CD14-positive monocyte (primary cell): ENCODE measurements around the gene BCO2. TPM values are rescaled to one million over a fixed set of nuclear protein-coding genes. Genes with fewer than 3 reads are reported as not detected.
"Not testable (repeated sequence)": the region's sequence is repeated elsewhere in the genome, so short reads cannot be mapped to it uniquely, and the experiment has no call there.

Experiments
- DNase-seq, 3 donors: peaks; one replicate each; pipeline ENCODE4 v3.0.0-alpha.2; 2011 to 2022
- H2AFZ ChIP-seq: 2 replicates; pipeline ENCODE4 v1.6.0; 2012; ENCODE audit warnings: mild to moderate bottlenecking, low read depth, low read length, inconsistent platforms; ENCODE audit not compliant: insufficient read depth, poor library complexity, severe bottlenecking
- H3K27ac ChIP-seq, 2 donors: 1 replicate in 1 of 2; 2 replicates in 1 of 2; pipeline ENCODE4 v1.5.1; 2012 to 2013; ENCODE audit warnings: low read length in 2 of 2, control low read depth in 1 of 2, inconsistent platforms in 1 of 2, low read depth in 1 of 2, mild to moderate bottlenecking in 1 of 2
- H3K27me3 ChIP-seq, 2 donors: one replicate each; pipeline versions ENCODE4 v1.6.0 to v1.6.1; 2011 to 2013; ENCODE audit warnings: low read length in 2 of 2; ENCODE audit not compliant: control insufficient read depth in 2 of 2, insufficient read depth in 2 of 2
- H3K36me3 ChIP-seq, 2 donors: replicated peaks in 1 of 2; 1 replicate in 1 of 2; 2 replicates in 1 of 2; pipeline versions ENCODE4 v1.5.1 to v1.6.1; 2012 to 2013; ENCODE audit warnings: low read length in 2 of 2, control low read depth in 1 of 2, inconsistent platforms in 1 of 2, mild to moderate bottlenecking in 1 of 2; ENCODE audit not compliant: insufficient read depth in 2 of 2, control insufficient read depth in 1 of 2
- H3K4me1 ChIP-seq, 2 donors: 1 replicate in 1 of 2; 2 replicates in 1 of 2; pipeline versions ENCODE4 v1.5.1 to v1.6.1; 2012 to 2013; ENCODE audit warnings: low read length in 2 of 2, control low read depth in 1 of 2, inconsistent platforms in 1 of 2, mild to moderate bottlenecking in 1 of 2, moderate library complexity in 1 of 2; ENCODE audit not compliant: insufficient read depth in 2 of 2, control insufficient read depth in 1 of 2
- H3K4me2 ChIP-seq: replicated peaks from 2 replicates; pipeline ENCODE3; 2012; ENCODE audit warnings: low read length, moderate library complexity, mild to moderate bottlenecking; ENCODE audit not compliant: poor library complexity, severe bottlenecking; ENCODE audit errors: extremely low read depth
- H3K4me3 ChIP-seq, 3 experiments: fragments of 200-600 bp in 1 of 3; sonication (generic) in 1 of 3; replicated peaks in 1 of 3; 1 replicate in 2 of 3; 2 replicates in 1 of 3; pipeline ENCODE4 v1.5.1; 2011 to 2013; ENCODE audit warnings: low read length in 3 of 3, mild to moderate bottlenecking in 3 of 3, control low read depth in 2 of 3, low read depth in 2 of 3, inconsistent platforms in 1 of 3, moderate library complexity in 1 of 3
- H3K79me2 ChIP-seq: 2 replicates; pipeline ENCODE4 v1.6.0; 2012; ENCODE audit warnings: mild to moderate bottlenecking, control low read depth, inconsistent platforms, low read length, moderate library complexity; ENCODE audit not compliant: insufficient read depth
- H3K9ac ChIP-seq: 2 replicates; pipeline ENCODE4 v1.6.0; 2017; ENCODE audit warnings: low read length, mild to moderate bottlenecking; ENCODE audit not compliant: insufficient read depth, poor library complexity, severe bottlenecking
- H3K9me3 ChIP-seq, 2 donors: replicated peaks in 1 of 2; 1 replicate in 1 of 2; 2 replicates in 1 of 2; pipeline versions ENCODE4 v1.5.1 to v1.6.1; 2012 to 2013; ENCODE audit warnings: low read length in 2 of 2, control low read depth in 1 of 2; ENCODE audit not compliant: control insufficient read depth in 1 of 2, insufficient read depth in 1 of 2
- H4K20me1 ChIP-seq: 2 replicates; pipeline ENCODE4 v1.6.0; 2012; ENCODE audit warnings: mild to moderate bottlenecking, low read length, control low read depth, moderate library complexity; ENCODE audit not compliant: insufficient read depth
- H3K27ac Mint-ChIP-seq, 7 donors: one replicate each; pipeline ENCODE4 v1.8.0; 2020; ENCODE audit warnings: mild to moderate bottlenecking in 7 of 7, mixed read lengths in 7 of 7, moderate library complexity in 6 of 7, inconsistent platforms in 2 of 7
- H3K27me3 Mint-ChIP-seq, 3 donors: one replicate each; pipeline ENCODE4 v1.8.0; 2021 to 2022; ENCODE audit warnings: low read depth in 3 of 3, mild to moderate bottlenecking in 3 of 3, mixed read lengths in 3 of 3, moderate library complexity in 3 of 3, inconsistent platforms in 1 of 3
- H3K36me3 Mint-ChIP-seq, 2 donors: one replicate each; pipeline ENCODE4 v1.8.0; 2020; ENCODE audit warnings: mixed read lengths in 2 of 2, inconsistent platforms in 1 of 2, mild to moderate bottlenecking in 1 of 2
- H3K4me1 Mint-ChIP-seq: one replicate; pipeline ENCODE4 v1.8.0; 2020; ENCODE audit warnings: mild to moderate bottlenecking, mixed read lengths
- H3K4me3 Mint-ChIP-seq, 2 donors: one replicate each; pipeline ENCODE4 v1.8.0; 2020; ENCODE audit warnings: mild to moderate bottlenecking in 2 of 2, mixed read lengths in 2 of 2, moderate library complexity in 1 of 2
- H3K9me3 Mint-ChIP-seq, 7 donors: one replicate each; pipeline ENCODE4 v1.8.0; 2020 to 2022; ENCODE audit warnings: mixed read lengths in 7 of 7, mild to moderate bottlenecking in 6 of 7, moderate library complexity in 6 of 7, inconsistent platforms in 2 of 7
- WGBS: methylation state at CpG from one replicate; pipeline ENCODE4 v1.1.5; 2013; ENCODE audit warnings: missing lambda C conversion rate; ENCODE audit not compliant: insufficient coverage; 5-methylcytosine and 5-hydroxymethylcytosine counted together
- intact Hi-C, 2 donors: fragments of 100-400 bp; cut with micrococcal nuclease; formaldehyde crosslinking; loops; one replicate each; pipeline versions ENCODE4 v1.15.0 to v1.15.1; 2023
- polyA plus RNA-seq, 3 donors: library from polyadenylated mRNA; depleted of rRNA in 1 of 3; unstranded in 2 of 3; stranded (reverse) in 1 of 3; fragments of 300-500 nt in 2 of 3; fragments of >200 nt in 1 of 3; fragmentation: Illumina TruSeq in 2 of 3; gene quantifications; 1 replicate in 2 of 3; 2 replicates in 1 of 3; pipeline ENCODE4 v1.2.3, GENCODE V29; 2012 to 2021
- TF ChIP-seq, protein P1 (sequence below): fragments of 200-600 bp; IDR thresholded peaks from one replicate; pipeline ENCODE4 v1.8.0; 2022; ENCODE audit warnings: antibody characterized with exemption, mild to moderate bottlenecking

The BCO2 gene
- polyA plus RNA-seq, 3 donors = 0.20 to 1.9 TPM; not detected in 1

DNA sequence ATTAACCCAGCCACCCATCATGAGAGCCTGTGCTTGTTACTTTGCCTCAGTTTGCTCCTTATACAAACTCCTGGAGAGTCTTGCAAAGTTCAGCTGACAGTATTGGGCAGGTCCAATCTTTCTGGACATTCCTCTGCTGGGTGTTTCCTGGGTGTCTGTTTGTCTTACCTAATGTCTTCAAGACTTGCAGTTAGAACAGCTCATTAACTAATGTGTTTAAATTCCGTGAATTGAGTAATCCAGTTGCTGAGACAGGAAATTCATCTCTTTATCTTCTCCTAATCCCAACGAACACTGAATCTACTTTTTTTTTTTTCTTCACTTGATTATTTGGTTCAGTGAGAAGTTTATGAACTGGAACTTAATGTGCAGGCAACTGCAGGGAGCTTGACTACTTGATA lies 20.6 kb downstream of the BCO2 start:
- Histone ChIP-seq H4K20me1 (no peaks in the 10 kb centered on the region), H3K79me2 (no peaks in the 10 kb centered on the region), H3K4me2 (no peak overlapping the region), H2AFZ (peak overlapping the region; percentile 4), H3K27me3 (no peaks in the 10 kb centered on the region), H3K36me3 (no peaks in the 10 kb centered on the region), H3K4me3 (no peak overlapping the region), H3K9me3 (no peaks in the 10 kb centered on the region), H3K9ac (no peak overlapping the region), H3K4me1 (peaks cover 25 to 44% of the 10 kb centered on the region in 2 donors), H3K27ac (peak overlapping the region in 1 of 2 donors; percentile 28)
- intact Hi-C loops = no loop called here
- DNase-seq = no peak
- H3K36me3 Mint-ChIP-seq = no peaks in the 10 kb centered on the region
- no peaks in the 10 kb centered on the region for H3K27me3 Mint-ChIP-seq
- no peak overlapping the region for H3K27ac Mint-ChIP-seq
- WGBS = no CpG with 5 or more reads among the region's 2 CpGs
- peaks cover 33% of the 10 kb centered on the region for H3K4me1 Mint-ChIP-seq
- TF ChIP-seq, protein P1, sequence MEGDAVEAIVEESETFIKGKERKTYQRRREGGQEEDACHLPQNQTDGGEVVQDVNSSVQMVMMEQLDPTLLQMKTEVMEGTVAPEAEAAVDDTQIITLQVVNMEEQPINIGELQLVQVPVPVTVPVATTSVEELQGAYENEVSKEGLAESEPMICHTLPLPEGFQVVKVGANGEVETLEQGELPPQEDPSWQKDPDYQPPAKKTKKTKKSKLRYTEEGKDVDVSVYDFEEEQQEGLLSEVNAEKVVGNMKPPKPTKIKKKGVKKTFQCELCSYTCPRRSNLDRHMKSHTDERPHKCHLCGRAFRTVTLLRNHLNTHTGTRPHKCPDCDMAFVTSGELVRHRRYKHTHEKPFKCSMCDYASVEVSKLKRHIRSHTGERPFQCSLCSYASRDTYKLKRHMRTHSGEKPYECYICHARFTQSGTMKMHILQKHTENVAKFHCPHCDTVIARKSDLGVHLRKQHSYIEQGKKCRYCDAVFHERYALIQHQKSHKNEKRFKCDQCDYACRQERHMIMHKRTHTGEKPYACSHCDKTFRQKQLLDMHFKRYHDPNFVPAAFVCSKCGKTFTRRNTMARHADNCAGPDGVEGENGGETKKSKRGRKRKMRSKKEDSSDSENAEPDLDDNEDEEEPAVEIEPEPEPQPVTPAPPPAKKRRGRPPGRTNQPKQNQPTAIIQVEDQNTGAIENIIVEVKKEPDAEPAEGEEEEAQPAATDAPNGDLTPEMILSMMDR = no peak
- H3K4me3 Mint-ChIP-seq = no peak overlapping the region
- H3K9me3 Mint-ChIP-seq = peaks cover 0 to 4% (median 0%) of the 10 kb centered on the region in 7 donors

- H3K27me3 Mint-ChIP-seq = no peaks in the 10 kb centered on the region
- intact Hi-C loops = no loop called here
- no peak overlapping the region for H3K4me3 Mint-ChIP-seq
- WGBS = 83% methylated on average over 1 of the region's 2 CpGs
- Histone ChIP-seq H3K4me1 (peaks cover 25 to 42% of the 10 kb centered on the region in 2 donors), H3K36me3 (no peaks in the 10 kb centered on the region), H4K20me1 (no peaks in the 10 kb centered on the region), H3K27ac (no peak overlapping the region), H3K4me3 (no peak overlapping the region), H3K4me2 (no peak overlapping the region), H3K27me3 (no peaks in the 10 kb centered on the region), H3K9ac (no peak overlapping the region), H3K79me2 (no peaks in the 10 kb centered on the region), H2AFZ (no peak overlapping the region), H3K9me3 (no peaks in the 10 kb centered on the region)
- H3K27ac Mint-ChIP-seq = no peak overlapping the region
- H3K9me3 Mint-ChIP-seq = peaks cover 0 to 4% (median 0%) of the 10 kb centered on the region in 7 donors
- DNase-seq = no peak
- peaks cover 32% of the 10 kb centered on the region for H3K4me1 Mint-ChIP-seq
- TF ChIP-seq, protein P1 = no peak
- H3K36me3 Mint-ChIP-seq = no peaks in the 10 kb centered on the region
Observed at GRCh38 chr11:112196519-112197087, 21.3 kb downstream of the BCO2 start.

GRCh38 chr11:112199101-112199500 lies 23.8 kb downstream of the BCO2 start:
- H3K27ac ChIP-seq, H3K36me3 ChIP-seq, H3K4me3 ChIP-seq, H3K27me3 Mint-ChIP-seq, H3K27me3 ChIP-seq, H3K36me3 Mint-ChIP-seq, intact Hi-C loops, H2AFZ ChIP-seq, DNase-seq, H3K4me3 Mint-ChIP-seq, H4K20me1 ChIP-seq, H3K9ac ChIP-seq, H3K9me3 ChIP-seq, H3K4me2 ChIP-seq, H3K9me3 Mint-ChIP-seq, H3K79me2 ChIP-seq: not testable (repeated sequence)
- no CpG with 5 or more reads among the region's 4 CpGs for WGBS
- H3K4me1 Mint-ChIP-seq = peaks cover 26% of the 10 kb centered on the region
- H3K27ac Mint-ChIP-seq = peak overlapping the region in 1 of 7 donors; percentile 42
- peaks cover 25 to 33% of the 10 kb centered on the region in 2 donors for H3K4me1 ChIP-seq
